Tibial artery (tissue), 4 donors: ENCODE results near the gene TMEM18.

Experiments
- DNase-seq, 2 donors: peaks; one replicate each; pipeline ENCODE4 v3.0.0-alpha.2; 2019
- H3K27ac ChIP-seq, 2 donors: fragments of 200-600 bp; sonication (generic) in 1 of 2; 1 replicate in 1 of 2; 2 replicates in 1 of 2; pipeline ENCODE4 v1.5.1; 2018 to 2019; ENCODE audit warnings: mild to moderate bottlenecking in 1 of 2
- H3K27me3 ChIP-seq, 2 donors: fragments of 200-600 bp; sonication (generic) in 1 of 2; one replicate each; pipeline versions ENCODE4 v1.5.1 to v1.6.0; 2016 to 2019
- H3K36me3 ChIP-seq, 3 donors: fragments of 200-600 bp; sonication (generic) in 2 of 3; one replicate each; pipeline ENCODE4 v1.5.1; 2016 to 2019; ENCODE audit warnings: mild to moderate bottlenecking in 2 of 3
- H3K4me1 ChIP-seq, 4 donors: fragments of 200-600 bp; sonication (generic) in 2 of 4; 1 replicate in 3 of 4; 2 replicates in 1 of 4; pipeline ENCODE4 v1.5.1; 2016 to 2019
- H3K4me3 ChIP-seq, 2 donors: fragments of 200-600 bp; sonication (generic) in 1 of 2; 1 replicate in 1 of 2; 2 replicates in 1 of 2; pipeline ENCODE4 v1.5.1; 2018 to 2019; ENCODE audit warnings: mild to moderate bottlenecking in 2 of 2
- H3K9me3 ChIP-seq, 3 donors: fragments of 200-600 bp; sonication (generic) in 1 of 3; one replicate each; pipeline ENCODE4 v1.5.1; 2016 to 2019
- CTCF ChIP-seq, 2 experiments: fragments of 200-600 bp in 1 of 2; fragments of 450-650 bp in 1 of 2; IDR thresholded peaks; one replicate each; pipeline ENCODE4 v1.5.1; 2017 to 2019; ENCODE audit warnings: antibody characterized with exemption in 2 of 2, mild to moderate bottlenecking in 1 of 2, moderate library complexity in 1 of 2
- intact Hi-C: fragments of 100-400 bp; cut with DNase I; formaldehyde crosslinking; loops from one replicate; pipeline ENCODE4 v1.15.0; 2023; ENCODE audit warnings: low total_unique reads

TMEM18 gene

GRCh38 chr2:719734-720133, 42.5 kb upstream of the TMEM18 start:
- intact Hi-C loops = no loop called here

GRCh38 chr2:719191-719590, 42.0 kb upstream of the TMEM18 start:
- Histone ChIP-seq H3K27ac (no peak overlapping the region), H3K4me1 (no peaks in the 10 kb centered on the region), H3K36me3 (no peaks in the 10 kb centered on the region), H3K27me3 (peaks cover 0 to 18% of the 10 kb centered on the region in 2 donors), H3K4me3 (no peak overlapping the region), H3K9me3 (no peaks in the 10 kb centered on the region)
- TF ChIP-seq CTCF (IDR thresholded peaks at IDR 0.05) = no peak
- intact Hi-C loops = no loop called here
- no peak for DNase-seq

More at GRCh38 chr2:719734-720133, 42.5 kb upstream of the TMEM18 start:
- H3K4me1 ChIP-seq = no peaks in the 10 kb centered on the region
- H3K36me3 ChIP-seq = no peaks in the 10 kb centered on the region
- H3K27ac ChIP-seq = no peak overlapping the region
- H3K4me3 ChIP-seq = no peak overlapping the region
- no peak for TF ChIP-seq CTCF (IDR thresholded peaks at IDR 0.05)
- H3K9me3 ChIP-seq = no peaks in the 10 kb centered on the region
- peaks cover 0 to 15% of the 10 kb centered on the region in 2 donors for H3K27me3 ChIP-seq
- no peak for DNase-seq

GRCh38 chr2:717661-718060, 40.5 kb upstream of the TMEM18 start:
- no peaks in the 10 kb centered on the region for H3K9me3 ChIP-seq
- no peaks in the 10 kb centered on the region for H3K4me1 ChIP-seq
- no peaks in the 10 kb centered on the region for H3K36me3 ChIP-seq
- TF ChIP-seq CTCF (IDR thresholded peaks at IDR 0.05) = no peak
- peaks cover 0 to 20% of the 10 kb centered on the region in 2 donors for H3K27me3 ChIP-seq
- no peak overlapping the region for H3K27ac ChIP-seq
- intact Hi-C loops = no loop called here
- H3K4me3 ChIP-seq = no peak overlapping the region
- no peak for DNase-seq

- no peak for TF ChIP-seq CTCF (IDR thresholded peaks at IDR 0.05)
- Histone ChIP-seq H3K4me1 (no peaks in the 10 kb centered on the region), H3K27ac (no peak overlapping the region), H3K27me3 (peaks cover 0 to 19% of the 10 kb centered on the region in 2 donors), H3K4me3 (no peak overlapping the region), H3K36me3 (no peaks in the 10 kb centered on the region), H3K9me3 (no peaks in the 10 kb centered on the region)
- intact Hi-C loops = no loop called here
- no peak for DNase-seq
Measured at GRCh38 chr2:715854-716560, 38.8 kb upstream of the TMEM18 start.

GRCh38 chr2:715038-715437, 37.8 kb upstream of the TMEM18 start:
- Histone ChIP-seq H3K27me3 (peaks cover 0 to 19% of the 10 kb centered on the region in 2 donors), H3K4me3 (no peak overlapping the region), H3K36me3 (no peaks in the 10 kb centered on the region), H3K9me3 (no peaks in the 10 kb centered on the region), H3K27ac (no peak overlapping the region), H3K4me1 (no peaks in the 10 kb centered on the region)
- no peak for TF ChIP-seq CTCF (IDR thresholded peaks at IDR 0.05)
- intact Hi-C loops = no loop called here
- no peak for DNase-seq
